ENCODE data around the gene CTBP1. TPM values are rescaled to one million over a fixed set of nuclear protein-coding genes. Genes with fewer than 3 reads are reported as not detected.

The CTBP1 gene
- total RNA-seq, 1 experiment from 2014 or later, result 184 TPM

- Mint-ChIP-seq H3K27ac (ENCODE audit: unreplicated experiment) (no peak overlapping the region), H3K36me3 (ENCODE audit: insufficient read depth, unreplicated experiment) (no peaks in the 10 kb centered on the region), H3K4me1 (ENCODE audit: low read depth, unreplicated experiment) (no peaks in the 10 kb centered on the region), H3K9me3 (ENCODE audit: unreplicated experiment) (peaks cover 9% of the 10 kb centered on the region), H3K27me3 (ENCODE audit: insufficient read depth, unreplicated experiment) (peaks cover 5% of the 10 kb centered on the region), H3K4me3 (ENCODE audit: unreplicated experiment) (no peak overlapping the region)
- H3K4me1 ChIP-seq, result no peaks in the 10 kb centered on the region
- no peak for DNase-seq
- CTCF ChIA-PET, result no interaction called here
- intact Hi-C loops (cut with micrococcal nuclease; ENCODE audit: unreplicated experiment), result no loop called here
- H3K36me3 ChIP-seq (ENCODE audit: control insufficient read depth, insufficient read depth, low read length), result no peaks in the 10 kb centered on the region
- POLR2A ChIA-PET, result no interaction called here
- no peaks in the 10 kb centered on the region for H3K27me3 ChIP-seq (replicated peaks; ENCODE audit: control insufficient read depth, insufficient read depth, low read length)
- BruUV-seq (replicated peaks), result no TSS peak
- no peak for TF ChIP-seq CTCF (IDR thresholded peaks at IDR 0.05; ENCODE audit: insufficient read depth in 1 of 2, low read depth in 1 of 2, low read length in 1 of 2, severe bottlenecking in 1 of 2, unreplicated experiment in 1 of 2)
- H3K9me3 ChIP-seq, result 0 out of 2 replicates have a peak, but pooled peaks cover 3% of the 10 kb centered on the region
- no peak overlapping the region for H3K4me3 ChIP-seq (ENCODE audit: low read depth, low read length)
These were observed 25.9 kb upstream of the CTBP1 start for GRCh38 chr4:1274871-1275270.

GRCh38 chr4:1271686-1272085 lies 22.8 kb upstream of the CTBP1 start:
- Histone ChIP-seq H3K36me3 (ENCODE audit: control insufficient read depth, insufficient read depth, low read length) (no peaks in the 10 kb centered on the region), H3K9me3 (0 out of 2 replicates have a peak, but pooled peaks cover 11% of the 10 kb centered on the region), H3K4me1 (no peaks in the 10 kb centered on the region), H3K4me3 (ENCODE audit: low read depth, low read length) (no peak overlapping the region), H3K27me3 (replicated peaks; ENCODE audit: control insufficient read depth, insufficient read depth, low read length) (no peaks in the 10 kb centered on the region)
- ChIA-PET CTCF (no interaction called here), POLR2A (no interaction called here)
- BruUV-seq (replicated peaks), result no TSS peak
- Mint-ChIP-seq H3K4me3 (ENCODE audit: unreplicated experiment) (no peak overlapping the region), H3K36me3 (ENCODE audit: insufficient read depth, unreplicated experiment) (no peaks in the 10 kb centered on the region), H3K27ac (ENCODE audit: unreplicated experiment) (no peak overlapping the region), H3K4me1 (ENCODE audit: low read depth, unreplicated experiment) (no peaks in the 10 kb centered on the region), H3K9me3 (ENCODE audit: unreplicated experiment) (peaks cover 23% of the 10 kb centered on the region), H3K27me3 (ENCODE audit: insufficient read depth, unreplicated experiment) (no peaks in the 10 kb centered on the region)
- intact Hi-C loops (cut with micrococcal nuclease; ENCODE audit: unreplicated experiment), result no loop called here
- DNase-seq, result no peak
- TF ChIP-seq CTCF (IDR thresholded peaks at IDR 0.05; ENCODE audit: insufficient read depth in 1 of 2, low read depth in 1 of 2, low read length in 1 of 2, severe bottlenecking in 1 of 2, unreplicated experiment in 1 of 2), result no peak

GRCh38 chr4:1269209-1269608 lies 20.3 kb upstream of the CTBP1 start:
- ChIA-PET POLR2A (no interaction called here), CTCF (no interaction called here)
- H3K9me3 Mint-ChIP-seq (ENCODE audit: unreplicated experiment), result peaks cover 26% of the 10 kb centered on the region
- H3K4me1 Mint-ChIP-seq (ENCODE audit: low read depth, unreplicated experiment), result no peaks in the 10 kb centered on the region
- H3K27ac Mint-ChIP-seq (ENCODE audit: unreplicated experiment), result no peak overlapping the region
- no peak for DNase-seq
- no TSS peak for BruUV-seq (replicated peaks)
- H3K27me3 Mint-ChIP-seq (ENCODE audit: insufficient read depth, unreplicated experiment), result no peaks in the 10 kb centered on the region
- Histone ChIP-seq H3K4me1 (no peaks in the 10 kb centered on the region), H3K36me3 (ENCODE audit: control insufficient read depth, insufficient read depth, low read length) (no peaks in the 10 kb centered on the region), H3K4me3 (ENCODE audit: low read depth, low read length) (no peak overlapping the region), H3K27me3 (replicated peaks; ENCODE audit: control insufficient read depth, insufficient read depth, low read length) (no peaks in the 10 kb centered on the region), H3K9me3 (0 out of 2 replicates have a peak, but pooled peaks cover 11% of the 10 kb centered on the region)
- TF ChIP-seq CTCF (IDR thresholded peaks at IDR 0.05; ENCODE audit: insufficient read depth in 1 of 2, low read depth in 1 of 2, low read length in 1 of 2, severe bottlenecking in 1 of 2, unreplicated experiment in 1 of 2), result no peak
- H3K36me3 Mint-ChIP-seq (ENCODE audit: insufficient read depth, unreplicated experiment), result no peaks in the 10 kb centered on the region
- H3K4me3 Mint-ChIP-seq (ENCODE audit: unreplicated experiment), result no peak overlapping the region
- intact Hi-C loops (cut with micrococcal nuclease; ENCODE audit: unreplicated experiment), result no loop called here

Measured in Caco-2 (cell line).